Fibroblast of mammary gland (primary cell): ENCODE measurements around the gene ACADVL.

Source experiments
- DNase-seq: peaks from one replicate; pipeline ENCODE4 v3.0.0-alpha.2; 2010; ENCODE audit warnings: low read depth
- H3K4me3 ChIP-seq: 2 replicates; pipeline ENCODE4 v1.5.1; 2011; ENCODE audit warnings: low read depth, mild to moderate bottlenecking, low read length, moderate library complexity; ENCODE audit not compliant: control insufficient read depth
- CTCF ChIP-seq: conservative IDR thresholded peaks from 2 replicates; pipeline ENCODE4 v1.5.1; 2011; ENCODE audit warnings: low read depth, low read length, inconsistent platforms; ENCODE audit not compliant: control insufficient read depth, insufficient read depth

ACADVL gene

DNA sequence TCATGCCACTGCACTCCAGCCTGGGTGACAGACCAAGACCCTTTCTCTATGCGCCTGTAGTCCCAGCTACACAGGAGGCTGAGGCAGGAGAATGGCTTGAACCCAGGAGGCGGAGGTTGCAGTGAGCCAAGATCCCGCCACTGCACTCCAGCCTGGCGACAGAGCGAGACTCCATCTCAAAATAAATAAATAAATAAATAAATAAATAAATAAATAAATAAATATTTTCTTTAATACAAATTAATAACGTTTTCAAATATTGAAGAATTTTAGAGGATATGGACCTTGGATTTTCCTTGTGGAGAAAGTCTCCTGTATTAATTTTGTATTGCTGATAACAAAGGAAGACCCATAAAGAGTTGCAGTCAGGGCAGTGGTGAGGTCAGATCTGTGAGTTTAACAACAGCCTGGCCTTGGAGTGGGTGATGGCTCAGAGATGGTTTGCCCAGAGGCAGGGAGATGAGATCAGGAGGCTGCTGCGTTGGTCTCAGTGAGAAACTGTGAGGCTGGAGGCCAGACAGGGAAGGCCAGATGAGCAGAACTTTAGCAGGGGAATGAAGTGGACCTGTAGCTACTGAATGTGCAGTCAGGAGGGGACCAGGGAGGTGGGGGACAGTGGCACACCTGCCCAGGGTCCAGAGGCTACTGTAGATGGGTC, 36.2 kb upstream of the ACADVL start:
- TF ChIP-seq CTCF, result no peak
- no peak for DNase-seq
- no peak overlapping the region for H3K4me3 ChIP-seq

- no peak for DNase-seq
- TF ChIP-seq CTCF, result no peak
- no peak overlapping the region for H3K4me3 ChIP-seq
Measured at GRCh38 chr17:7184091-7184488, 35.6 kb upstream of the ACADVL start.

- no peak for DNase-seq
- H3K4me3 ChIP-seq, result no peak overlapping the region
- no peak for TF ChIP-seq CTCF
Measured at GRCh38 chr17:7184647-7185046, 35.1 kb upstream of the ACADVL start.

DNA sequence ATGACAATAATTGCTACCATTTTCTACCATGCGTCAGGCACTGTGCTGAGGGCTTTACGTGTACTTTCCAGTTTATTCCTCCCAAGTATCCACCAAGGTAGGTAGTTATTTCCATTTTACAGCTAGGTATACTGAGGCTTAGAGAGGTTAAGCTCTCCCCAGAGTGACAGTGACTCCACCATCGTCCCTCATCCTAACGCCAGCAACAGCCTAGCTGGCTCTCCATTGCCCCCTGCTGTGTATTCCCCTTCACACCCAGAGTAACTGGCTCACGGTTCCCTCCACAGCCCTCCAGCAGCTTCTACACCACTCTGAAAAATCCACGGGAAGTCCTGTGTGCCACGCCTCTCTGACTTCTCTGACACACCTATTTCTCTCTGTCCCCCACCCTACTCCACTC, 33.5 kb upstream of the ACADVL start:
- peak; percentile 22 for DNase-seq
- H3K4me3 ChIP-seq, result no peak overlapping the region
- peak; percentile 30 for TF ChIP-seq CTCF

DNA sequence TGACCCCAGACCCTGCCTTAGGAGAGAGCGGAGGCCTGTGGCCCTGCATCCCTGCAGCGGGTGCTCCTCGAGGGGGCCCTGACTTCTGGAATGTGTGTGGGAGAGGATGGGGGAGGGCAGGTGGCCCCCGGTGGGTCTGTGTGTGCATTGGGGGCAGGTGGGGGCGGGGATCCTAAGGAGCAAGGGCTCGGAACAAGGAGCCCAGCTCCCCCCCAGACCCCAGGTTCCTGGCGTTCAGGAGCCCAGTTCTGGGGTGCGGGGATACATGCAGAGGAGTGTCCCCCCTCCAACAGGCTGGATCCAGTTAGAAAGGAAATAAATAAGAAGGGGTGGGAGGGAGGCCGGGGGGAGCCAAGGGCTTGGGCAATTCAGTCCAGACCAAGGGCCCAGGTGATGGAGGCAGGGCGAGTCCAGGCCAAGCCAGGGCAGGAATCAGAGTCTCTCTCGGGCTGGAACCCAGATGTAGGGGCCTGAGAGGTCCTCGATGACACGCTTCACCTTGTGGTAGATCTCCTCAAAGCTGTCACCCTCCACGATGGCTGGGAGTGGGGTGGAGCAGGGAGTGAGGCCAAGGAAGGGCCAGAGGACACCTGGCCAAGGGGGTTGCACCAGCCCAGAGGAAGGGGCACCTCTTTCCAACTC, 29.3 kb upstream of the ACADVL start:
- no peak for TF ChIP-seq CTCF
- H3K4me3 ChIP-seq, result no peak overlapping the region
- DNase-seq, result no peak

DNA sequence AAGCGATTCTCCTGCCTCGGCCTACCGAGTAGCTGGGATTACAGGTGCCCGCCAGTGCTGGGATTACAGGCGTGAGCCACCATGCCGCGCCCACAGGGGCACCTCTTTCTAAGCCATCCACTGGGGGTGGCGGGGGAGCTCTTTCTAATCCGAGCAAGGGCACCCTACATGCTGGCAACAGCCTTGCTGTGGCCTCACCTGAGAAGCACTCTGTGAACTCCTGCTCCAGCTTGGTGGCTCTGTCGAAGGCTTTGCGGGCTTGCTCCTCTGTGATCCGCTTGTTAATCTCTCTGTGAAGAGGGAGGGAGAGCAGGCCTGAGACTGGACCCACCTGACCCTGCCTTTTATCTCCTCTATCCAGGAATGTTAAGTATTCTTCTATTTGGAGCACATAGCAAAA, 28.7 kb upstream of the ACADVL start:
- no peak overlapping the region for H3K4me3 ChIP-seq
- no peak for DNase-seq
- TF ChIP-seq CTCF, result no peak
